Measurements from ENCODE around the gene PTPDC1. TPM values are rescaled to one million over a fixed set of nuclear protein-coding genes. Genes with fewer than 3 reads are reported as not detected.
"Not testable (repeated sequence)": the region's sequence is repeated elsewhere in the genome, so short reads cannot be mapped to it uniquely, and the experiment has no call there.

The PTPDC1 gene
- total RNA-seq, 3 donors from 2014 or later (not counting 1 experiment from before 2014, with no cell fraction given) = 2.8 to 3.9 (median 3.4) TPM

GRCh38 chr9:94112716-94113465, 28.6 kb downstream of the PTPDC1 start:
- no peaks in the 10 kb centered on the region for H3K27me3 ChIP-seq (ENCODE audit: control insufficient read depth, insufficient read depth, low read length)
- H3K9me3 ChIP-seq (ENCODE audit: control insufficient read depth, insufficient read depth, low read length) = no peaks in the 10 kb centered on the region
- Mint-ChIP-seq H3K9me3 (no peaks in the 10 kb centered on the region), H3K4me3 (no peak overlapping the region), H3K36me3 (no peaks in the 10 kb centered on the region), H3K27ac (no peak overlapping the region), H3K4me1 (no peaks in the 10 kb centered on the region), H3K27me3 (ENCODE audit: low read depth in 2 of 2) (no peaks in the 10 kb centered on the region)
- H3K36me3 ChIP-seq (ENCODE audit: control insufficient read depth, insufficient read depth, low read length) = no peaks in the 10 kb centered on the region
- H3K4me1 ChIP-seq (ENCODE audit: control insufficient read depth, insufficient read depth, low read length) = no peaks in the 10 kb centered on the region
- intact Hi-C loops (cut with micrococcal nuclease) = no loop called here
- no peak for TF ChIP-seq CTCF (IDR thresholded peaks at IDR 0.05)
- WGBS (ENCODE audit: insufficient coverage) = 71% methylated on average over 7 of the region's 8 CpGs
- DNase-seq (no peak), ATAC-seq (no peak)
- no peak overlapping the region for H3K27ac ChIP-seq (ENCODE audit: low read length)
- no peak overlapping the region for H3K4me3 ChIP-seq (ENCODE audit: low read length)

GRCh38 chr9:94120088-94120487, 35.8 kb downstream of the PTPDC1 start:
- H3K27ac Mint-ChIP-seq; ATAC-seq; H3K9me3 Mint-ChIP-seq; intact Hi-C loops (cut with micrococcal nuclease); H3K27me3 Mint-ChIP-seq (ENCODE audit: low read depth in 2 of 2); H3K4me1 ChIP-seq (ENCODE audit: control insufficient read depth, insufficient read depth, low read length); H3K27ac ChIP-seq (ENCODE audit: low read length); DNase-seq; H3K4me3 ChIP-seq (ENCODE audit: low read length); H3K9me3 ChIP-seq (ENCODE audit: control insufficient read depth, insufficient read depth, low read length); H3K4me3 Mint-ChIP-seq; H3K27me3 ChIP-seq (ENCODE audit: control insufficient read depth, insufficient read depth, low read length); H3K4me1 Mint-ChIP-seq; H3K36me3 Mint-ChIP-seq; H3K36me3 ChIP-seq (ENCODE audit: control insufficient read depth, insufficient read depth, low read length): not testable (repeated sequence)
- WGBS (ENCODE audit: insufficient coverage) = 92% methylated on average over 7 of the region's 7 CpGs

- Histone ChIP-seq H3K9me3 (ENCODE audit: control insufficient read depth, insufficient read depth, low read length) (no peaks in the 10 kb centered on the region), H3K36me3 (ENCODE audit: control insufficient read depth, insufficient read depth, low read length) (no peaks in the 10 kb centered on the region), H3K27ac (ENCODE audit: low read length) (no peak overlapping the region), H3K4me1 (ENCODE audit: control insufficient read depth, insufficient read depth, low read length) (no peaks in the 10 kb centered on the region), H3K4me3 (ENCODE audit: low read length) (no peak overlapping the region), H3K27me3 (ENCODE audit: control insufficient read depth, insufficient read depth, low read length) (no peaks in the 10 kb centered on the region)
- no peak for TF ChIP-seq CTCF (IDR thresholded peaks at IDR 0.05)
- Mint-ChIP-seq H3K4me1 (no peaks in the 10 kb centered on the region), H3K27ac (no peak overlapping the region), H3K4me3 (no peak overlapping the region), H3K9me3 (no peaks in the 10 kb centered on the region), H3K36me3 (no peaks in the 10 kb centered on the region), H3K27me3 (ENCODE audit: low read depth in 2 of 2) (no peaks in the 10 kb centered on the region)
- ATAC-seq (no peak), DNase-seq (no peak)
- 97% methylated on average over 5 of the region's 5 CpGs for WGBS (ENCODE audit: insufficient coverage)
- intact Hi-C loops (cut with micrococcal nuclease) = no loop called here
Observed at GRCh38 chr9:94120854-94121376, 36.7 kb downstream of the PTPDC1 start.

GRCh38 chr9:94126844-94127243, 42.6 kb downstream of the PTPDC1 start:
- Mint-ChIP-seq H3K9me3 (peaks cover 0 to 5% of the 10 kb centered on the region in 2 donors), H3K27ac (no peak overlapping the region), H3K4me1 (no peaks in the 10 kb centered on the region), H3K27me3 (ENCODE audit: low read depth in 2 of 2) (no peaks in the 10 kb centered on the region), H3K36me3 (peaks cover 7% of the 10 kb centered on the region), H3K4me3 (no peak overlapping the region)
- H3K4me3 ChIP-seq (ENCODE audit: low read length) = no peak overlapping the region
- no peaks in the 10 kb centered on the region for H3K36me3 ChIP-seq (ENCODE audit: control insufficient read depth, insufficient read depth, low read length)
- H3K9me3 ChIP-seq (ENCODE audit: control insufficient read depth, insufficient read depth, low read length) = peaks cover 17% of the 10 kb centered on the region
- intact Hi-C loops (cut with micrococcal nuclease) = no loop called here
- no peak for TF ChIP-seq CTCF (IDR thresholded peaks at IDR 0.05)
- DNase-seq = no peak
- ATAC-seq = no peak
- no peaks in the 10 kb centered on the region for H3K4me1 ChIP-seq (ENCODE audit: control insufficient read depth, insufficient read depth, low read length)
- no peak overlapping the region for H3K27ac ChIP-seq (ENCODE audit: low read length)
- H3K27me3 ChIP-seq (ENCODE audit: control insufficient read depth, insufficient read depth, low read length) = no peaks in the 10 kb centered on the region
- no CpG with 5 or more reads among the region's 1 CpG for WGBS (ENCODE audit: insufficient coverage)

Data from natural killer cell (primary cell).